HG03108 (cell line): ENCODE measurements around the gene OPN4.
A peak's percentile ranks its signal among the peaks of the same experiment; 100 is the strongest.

Source experiments
- ATAC-seq: cut with Tn5 transposase; IDR thresholded peaks from one replicate; pipeline ENCODE4 v1.9.1; 2021; ENCODE audit warnings: moderate library complexity; ENCODE audit not compliant: unreplicated experiment

OPN4 gene

DNA sequence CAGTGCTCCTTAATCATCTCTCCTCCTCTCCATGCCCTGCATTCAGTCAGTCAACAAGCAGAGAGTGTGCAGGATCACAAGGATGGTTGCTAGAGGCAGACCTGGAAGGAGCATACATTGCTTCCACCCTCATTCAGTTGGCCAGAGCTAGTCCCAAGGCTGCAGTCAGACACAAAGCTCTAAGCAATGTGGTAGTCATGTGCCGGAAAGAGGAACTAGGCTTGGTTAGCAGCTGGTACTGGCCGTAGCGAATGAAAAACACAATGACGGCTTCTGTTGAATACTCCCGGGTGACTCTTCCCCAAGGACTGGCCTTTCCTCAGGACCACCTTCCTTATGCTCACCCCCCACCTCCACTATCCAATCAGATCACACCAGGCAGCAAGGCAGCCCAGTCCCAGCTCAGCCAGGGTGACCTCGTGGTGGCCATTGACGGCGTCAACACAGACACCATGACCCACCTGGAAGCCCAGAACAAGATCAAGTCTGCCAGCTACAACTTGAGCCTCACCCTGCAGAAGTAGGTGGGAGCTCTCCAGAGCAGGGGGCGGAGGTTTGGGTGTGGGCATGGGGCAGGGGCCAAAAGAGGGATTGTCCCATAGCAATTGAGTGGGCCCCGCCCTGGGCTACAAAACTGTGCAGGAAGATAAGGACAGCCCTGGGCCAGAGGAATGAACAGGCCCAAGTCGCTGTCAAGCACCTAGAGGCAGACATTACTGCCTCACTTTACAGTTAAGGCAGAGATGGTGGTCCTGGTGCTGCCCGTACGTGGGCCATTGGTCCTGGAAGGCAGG is 24.8 kb downstream of the OPN4 start:
- no peak for ATAC-seq

DNA sequence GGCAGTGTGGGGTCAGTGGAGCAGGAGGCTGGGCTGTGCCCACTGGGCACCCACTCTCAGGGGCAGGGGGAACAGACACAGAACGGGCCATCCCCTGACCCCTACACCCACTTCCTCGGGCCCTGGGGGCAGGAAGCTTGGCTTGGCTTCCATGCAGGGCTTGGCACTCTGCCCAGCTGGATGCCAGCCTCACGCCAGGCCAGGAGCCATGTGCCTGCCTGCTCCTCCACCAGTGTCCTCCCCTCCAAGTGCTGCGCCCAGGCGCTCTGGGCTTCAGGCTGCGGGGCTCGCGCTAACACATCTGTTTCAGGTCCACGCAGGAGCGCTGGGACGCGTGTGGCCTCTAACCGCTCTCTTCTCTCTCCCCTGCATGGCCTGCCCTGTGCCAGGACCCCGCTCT is 26.7 kb downstream of the OPN4 start:
- ATAC-seq, result no peak

DNA sequence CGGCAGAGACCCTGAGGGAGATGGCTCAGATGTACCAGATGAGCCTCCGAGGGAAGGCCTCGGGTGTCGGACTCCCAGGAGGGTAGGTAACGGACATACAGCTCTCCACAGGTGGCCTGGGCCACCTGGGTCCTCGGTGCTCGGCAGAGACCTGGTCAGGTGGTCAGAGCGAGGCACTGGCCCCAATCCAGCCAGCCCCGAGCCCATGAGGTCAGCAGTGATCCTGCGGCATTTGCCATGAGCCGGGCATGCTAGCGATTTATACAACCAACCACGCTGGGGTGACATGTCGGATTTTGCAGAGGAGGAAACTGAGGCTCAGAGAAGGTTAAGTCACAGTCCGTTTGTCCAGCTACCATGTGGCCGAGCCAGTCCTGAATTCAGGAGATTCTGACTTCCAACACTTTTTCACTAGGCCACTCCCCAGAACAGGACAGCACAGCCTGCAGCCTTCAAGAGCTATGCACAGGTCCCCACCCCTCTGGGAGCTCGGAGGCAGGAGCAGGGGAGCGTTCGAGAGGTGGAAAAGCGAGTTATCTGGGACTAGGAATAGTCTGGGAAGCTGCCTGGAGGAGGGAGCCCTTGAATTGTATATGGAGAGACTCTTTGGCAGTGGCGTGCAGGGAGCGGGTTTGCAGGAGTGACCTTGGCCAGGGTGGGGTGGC is 27.5 kb downstream of the OPN4 start:
- no peak for ATAC-seq

DNA sequence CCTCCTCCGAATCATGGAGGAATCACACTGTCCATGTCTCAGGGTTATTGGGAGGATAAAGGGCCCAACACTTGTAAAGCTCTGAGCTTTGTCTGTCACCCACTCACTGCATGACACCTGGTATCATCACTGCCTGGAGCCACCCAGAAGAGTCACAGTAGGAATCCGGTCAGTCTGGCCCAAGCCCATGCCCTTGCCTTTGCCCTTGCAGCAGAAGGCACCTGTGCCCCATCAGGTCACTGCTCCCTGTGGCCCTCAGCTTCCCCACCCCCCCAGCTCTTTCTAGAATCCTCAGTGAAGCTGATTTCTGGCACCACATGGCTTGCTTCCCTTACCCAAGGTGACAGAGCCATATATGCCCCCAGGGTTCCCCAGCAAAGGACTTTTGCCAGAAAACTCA is 28.3 kb downstream of the OPN4 start:
- no peak for ATAC-seq

DNA sequence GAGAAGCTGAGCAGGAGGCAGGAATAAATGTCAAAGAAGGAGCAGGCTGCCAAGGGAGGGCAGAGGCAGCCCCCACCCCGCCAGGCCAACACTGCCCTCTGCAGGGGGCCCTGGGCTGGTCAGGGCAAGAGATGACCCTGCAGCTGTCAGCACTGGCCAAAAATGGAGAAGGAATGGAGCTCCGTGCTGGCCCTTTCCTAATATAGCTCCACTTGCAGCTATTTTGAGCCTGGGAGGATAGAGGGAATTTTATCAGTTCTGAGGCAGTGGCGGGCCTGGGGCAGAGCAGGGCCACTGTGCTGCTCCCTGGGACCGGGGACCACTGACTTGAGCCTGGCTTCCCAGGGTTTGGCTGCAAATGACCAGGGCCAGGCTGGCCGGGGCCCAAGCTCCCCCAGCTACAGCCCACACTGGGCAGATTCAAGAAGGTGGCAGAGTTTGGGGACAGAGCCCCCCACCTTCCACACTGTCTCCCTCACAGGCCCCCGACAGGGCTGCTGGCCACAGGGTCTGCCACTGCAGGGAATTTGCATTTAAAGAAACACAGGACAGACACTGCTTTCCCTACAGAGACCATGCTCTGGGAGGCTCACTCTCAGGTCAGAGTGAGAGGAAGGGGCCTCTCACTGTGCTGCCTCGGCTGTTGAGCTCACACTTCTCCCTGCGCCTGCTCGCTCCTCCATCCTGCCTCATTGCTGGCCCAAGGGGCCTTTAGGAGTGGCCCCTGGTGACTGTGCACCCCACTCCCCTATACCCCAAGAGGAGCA is 30.2 kb downstream of the OPN4 start:
- ATAC-seq, result no peak

DNA sequence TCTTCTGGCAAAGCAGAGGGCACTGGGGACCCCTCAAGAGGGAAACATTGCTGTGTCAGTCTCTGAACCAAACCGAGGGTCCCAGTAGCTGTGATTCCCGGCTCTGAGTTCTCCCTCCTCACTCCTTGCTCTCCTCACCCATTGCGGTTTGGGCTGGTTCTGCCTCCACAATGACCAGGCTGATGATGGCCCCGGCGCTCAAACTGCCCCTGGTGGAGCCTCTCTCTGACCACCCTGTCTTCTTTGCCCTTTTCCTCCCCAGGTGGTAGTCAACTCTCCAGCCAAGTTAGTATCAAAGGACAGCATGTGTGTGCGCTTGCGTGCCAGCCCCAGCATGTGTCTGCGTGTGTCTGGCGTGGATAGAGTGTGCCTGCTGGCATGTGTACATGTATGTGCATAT is 31.1 kb downstream of the OPN4 start:
- ATAC-seq, result no peak

DNA sequence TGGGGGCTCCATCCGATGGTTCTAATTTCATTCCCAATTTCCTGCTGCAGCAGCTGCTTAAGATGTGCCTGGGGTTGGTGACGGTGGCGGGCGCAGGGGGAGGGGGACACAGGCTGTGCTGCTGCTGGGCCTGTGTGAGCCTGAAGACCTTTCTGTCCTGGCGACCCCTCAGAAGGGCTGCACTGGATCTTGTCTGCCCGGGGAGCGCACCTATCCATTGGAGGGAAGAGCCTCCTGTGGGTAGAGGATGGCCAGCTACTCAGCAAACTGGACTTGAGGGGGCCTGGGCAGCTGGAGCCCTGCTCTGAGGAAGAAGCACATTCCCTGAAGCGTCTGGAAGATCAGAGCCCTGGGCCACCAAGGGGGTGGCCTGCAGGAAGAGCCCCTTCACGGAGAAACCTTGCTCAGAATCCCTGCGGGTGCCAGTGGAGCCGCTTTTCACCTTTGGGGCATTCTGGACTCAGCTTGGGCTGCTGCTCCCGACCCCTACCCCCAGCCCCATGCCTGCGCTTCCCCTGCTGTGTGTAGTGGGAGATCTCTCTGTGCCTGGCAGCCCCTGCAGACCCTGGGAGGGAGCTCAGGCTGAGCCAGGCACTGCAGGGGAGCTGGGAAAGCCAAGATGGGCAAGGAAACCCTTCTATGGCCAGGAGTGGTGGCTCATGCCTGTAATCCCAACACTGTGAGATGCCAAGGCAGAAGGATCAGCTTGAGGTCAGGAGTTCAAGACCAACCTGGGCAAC is 31.7 kb downstream of the OPN4 start:
- ATAC-seq, result no peak

DNA sequence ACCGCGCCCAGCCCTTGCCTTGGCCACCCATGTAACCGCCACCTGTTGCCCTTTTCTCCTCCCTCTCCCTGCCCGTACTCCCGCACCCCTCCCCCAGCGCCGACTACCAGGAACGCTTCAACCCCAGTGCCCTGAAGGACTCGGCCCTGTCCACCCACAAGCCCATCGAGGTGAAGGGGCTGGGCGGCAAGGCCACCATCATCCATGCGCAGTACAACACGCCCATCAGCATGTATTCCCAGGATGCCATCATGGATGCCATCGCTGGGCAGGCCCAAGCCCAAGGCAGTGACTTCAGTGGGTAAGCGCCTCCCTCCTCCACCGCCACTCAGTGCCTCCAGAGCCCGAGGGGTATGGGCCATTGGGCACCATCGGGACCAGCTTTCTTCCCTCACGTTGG is 32.6 kb downstream of the OPN4 start:
- no peak for ATAC-seq

DNA sequence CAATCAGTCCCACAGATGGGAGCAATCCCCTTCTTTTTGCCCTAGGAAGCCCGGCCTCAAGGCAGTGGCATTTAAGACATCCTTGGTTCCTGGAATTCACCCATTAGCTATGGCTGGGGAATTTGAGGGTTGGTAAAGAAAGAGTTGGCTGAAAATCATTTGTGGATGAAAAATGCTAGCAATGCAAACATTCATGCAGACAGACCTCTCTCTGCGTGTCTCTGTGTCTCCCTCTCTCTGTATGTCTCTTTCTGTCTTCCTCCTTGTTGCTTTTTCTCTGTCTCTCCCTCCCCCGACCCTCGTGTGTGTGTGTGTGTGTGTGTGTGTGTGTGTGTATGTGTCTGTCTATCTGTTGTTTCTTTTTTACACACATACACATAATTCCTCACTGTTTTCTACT is 33.4 kb downstream of the OPN4 start:
- no peak for ATAC-seq

DNA sequence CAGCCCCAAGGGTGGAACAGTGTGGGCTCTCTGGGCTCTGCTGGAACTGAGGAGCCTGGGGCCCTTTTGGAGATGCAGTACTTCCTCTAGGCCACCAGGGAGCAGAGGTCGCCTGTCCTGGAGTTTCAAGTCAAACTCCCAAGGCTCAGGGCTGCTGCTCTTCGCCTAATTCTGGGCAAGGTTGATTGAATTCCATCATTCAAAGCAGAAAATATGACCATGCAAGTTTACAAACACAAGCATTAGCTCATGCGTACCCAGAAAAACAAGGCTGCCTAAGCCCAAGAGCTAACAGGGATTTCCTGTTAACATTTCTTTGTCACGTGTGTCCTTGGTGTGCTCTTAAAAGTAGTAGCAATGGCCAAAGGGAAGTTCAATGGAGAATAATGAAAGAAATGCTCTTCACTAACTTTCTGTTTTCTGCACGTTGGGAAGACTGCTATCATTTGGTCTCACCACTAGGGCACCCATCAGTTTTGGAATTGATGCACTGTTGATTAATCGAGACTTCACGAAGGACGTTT is 34.1 kb downstream of the OPN4 start:
- ATAC-seq, result peak; percentile 82

DNA sequence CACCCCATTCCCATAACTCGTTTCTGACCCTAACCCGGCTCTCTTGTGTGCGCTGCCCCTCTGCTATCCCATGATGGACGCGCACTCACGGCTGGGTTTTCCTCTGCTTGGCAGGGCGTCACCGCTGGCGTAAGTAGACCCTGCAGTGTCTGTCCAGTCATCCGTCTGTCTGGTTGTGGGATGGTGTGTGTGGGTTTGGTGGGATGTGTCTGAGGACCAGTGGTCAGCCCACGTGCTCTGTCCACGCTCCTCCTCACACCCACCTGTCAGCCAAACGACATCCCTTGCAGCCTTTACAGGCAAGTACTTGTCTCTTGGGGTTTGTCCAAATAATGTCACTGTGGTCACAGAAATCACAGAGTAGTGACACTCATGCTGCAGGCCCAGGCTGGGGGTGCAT is 34.8 kb downstream of the OPN4 start:
- no peak for ATAC-seq

DNA sequence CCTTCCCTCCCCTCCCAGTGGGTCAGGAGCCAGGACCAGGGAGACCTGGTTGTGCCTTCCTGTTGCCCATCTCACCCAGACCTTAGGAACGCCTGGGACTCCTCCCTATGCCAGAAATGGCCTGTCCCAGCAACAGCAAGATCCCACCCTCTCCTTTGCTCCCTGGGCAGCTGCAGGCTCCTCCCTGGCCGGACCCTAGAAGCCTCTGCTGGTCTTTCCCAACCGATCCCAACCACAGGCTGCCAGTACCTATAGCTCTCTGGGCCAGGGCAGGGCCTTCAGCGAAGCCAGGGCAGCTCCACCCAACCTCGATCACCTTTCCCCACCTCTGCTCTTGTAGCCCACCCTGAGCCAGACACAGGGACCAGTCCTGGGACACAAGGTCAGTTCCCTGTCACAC is 35.9 kb downstream of the OPN4 start:
- ATAC-seq, result no peak

DNA sequence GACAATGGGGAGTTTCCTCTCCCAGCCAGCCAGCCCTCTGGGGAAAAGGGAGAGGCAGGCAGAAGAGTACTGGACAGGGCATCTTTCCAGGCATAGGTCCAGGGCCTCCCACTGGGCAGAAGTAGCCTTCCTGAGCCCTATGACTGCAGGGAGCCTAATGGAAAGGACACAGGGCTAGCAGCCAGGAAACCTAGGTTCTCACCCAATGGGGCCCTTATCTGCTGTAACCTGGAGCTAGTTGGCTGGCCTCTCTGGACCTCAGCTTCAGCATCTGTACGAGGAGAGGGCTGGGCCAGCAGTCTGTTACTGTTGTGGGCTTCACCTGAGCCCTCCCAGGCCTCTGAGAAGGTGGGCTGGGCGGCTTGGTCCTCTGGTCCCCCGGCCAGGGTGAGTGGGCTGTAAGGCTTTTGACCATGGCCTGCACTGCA is 36.3 kb downstream of the OPN4 start:
- no peak for ATAC-seq

DNA sequence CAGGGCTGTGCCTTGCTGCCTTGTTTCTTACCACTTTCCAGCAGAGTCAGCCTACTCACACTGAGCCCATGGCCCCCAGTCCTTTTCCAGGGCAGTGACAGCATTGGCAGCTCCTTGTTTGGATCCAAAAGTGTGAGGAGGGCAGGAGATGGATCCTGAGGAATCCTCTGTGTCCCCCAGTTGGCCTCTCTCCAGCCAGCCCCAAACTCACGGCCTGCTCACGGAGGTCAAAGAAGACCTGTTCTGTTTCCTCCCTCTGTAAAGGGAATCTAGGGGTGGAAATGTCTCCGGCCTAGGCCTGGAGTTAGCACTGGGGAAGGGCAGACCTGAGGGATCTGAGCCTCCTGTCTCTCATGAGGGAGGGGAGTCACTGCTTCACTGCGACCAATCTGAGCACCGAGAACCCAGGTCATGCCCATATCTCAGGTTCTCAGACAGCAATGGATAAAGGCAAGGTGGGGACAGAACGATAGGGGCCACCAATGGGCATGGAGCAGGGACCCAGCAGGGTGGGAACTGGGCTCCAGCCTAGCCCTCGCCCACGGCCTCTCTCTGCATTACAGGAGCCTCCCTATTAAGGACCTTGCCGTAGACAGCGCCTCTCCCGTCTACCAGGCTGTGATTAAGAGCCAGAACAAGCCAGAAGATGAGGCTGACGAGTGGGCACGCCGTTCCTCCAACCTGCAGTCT is 37.1 kb downstream of the OPN4 start:
- ATAC-seq, result no peak

DNA sequence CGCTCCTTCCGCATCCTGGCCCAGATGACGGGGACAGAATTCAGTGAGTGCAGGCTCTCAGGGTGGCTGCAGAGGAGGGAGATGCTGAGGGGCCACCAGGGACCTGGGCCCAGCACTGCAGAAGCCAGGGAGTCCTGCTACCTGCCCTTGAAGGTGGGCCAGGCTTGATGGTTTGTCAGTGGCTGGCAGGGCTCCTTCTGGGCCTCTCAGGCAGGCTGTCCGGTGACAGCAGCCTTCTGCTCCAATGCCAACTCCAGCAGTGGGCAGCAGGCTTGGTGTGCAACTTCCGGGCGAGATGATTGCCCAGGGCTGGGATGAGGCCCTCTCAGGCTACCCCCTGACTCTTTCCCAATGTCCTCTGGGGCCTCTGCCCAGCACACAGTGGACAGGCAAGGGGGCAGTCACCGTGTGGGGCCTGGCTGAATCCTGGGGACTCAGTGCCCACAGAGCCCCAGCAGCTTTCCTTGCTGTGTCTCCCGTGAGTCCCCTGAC is 37.7 kb downstream of the OPN4 start:
- ATAC-seq, result no peak

DNA sequence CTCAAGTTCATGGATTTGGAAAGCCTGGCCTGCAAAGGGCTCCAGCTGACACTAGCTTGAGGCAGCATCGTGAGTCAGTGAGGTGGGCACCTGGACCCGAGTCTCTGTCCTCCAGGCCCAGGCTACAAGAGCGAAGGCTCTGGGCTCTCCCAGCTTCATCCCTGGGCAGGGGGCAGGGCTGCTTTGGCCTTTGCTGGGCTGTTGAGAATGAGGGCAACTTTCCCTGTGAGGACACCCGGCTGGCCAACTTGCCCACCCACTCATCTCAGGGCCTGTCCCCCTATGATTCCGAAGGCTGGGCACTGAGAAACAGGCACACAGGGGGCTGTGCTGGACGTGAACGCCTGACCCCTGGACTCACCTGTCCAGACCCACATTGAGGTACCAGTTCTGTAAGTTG is 38.3 kb downstream of the OPN4 start:
- ATAC-seq, result no peak

DNA sequence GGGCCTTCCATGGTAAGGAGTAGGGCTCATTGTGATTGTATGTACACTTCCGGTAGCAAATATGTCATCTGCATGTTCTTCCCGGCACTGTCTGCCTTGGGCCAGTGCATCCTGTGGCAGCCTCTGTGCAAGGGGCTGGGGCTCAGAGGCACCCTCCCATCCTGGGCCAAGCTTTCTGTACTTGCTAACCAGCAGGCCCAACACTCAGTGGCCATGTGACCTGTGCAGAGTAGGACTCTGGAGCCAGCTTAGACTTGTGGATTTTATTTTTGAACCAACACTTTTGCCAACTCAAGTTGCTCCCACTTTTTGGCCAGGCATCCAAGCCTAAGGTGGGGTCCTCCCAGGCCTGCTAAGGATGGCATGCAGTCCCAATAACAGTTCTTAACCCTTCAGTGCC is 38.9 kb downstream of the OPN4 start:
- ATAC-seq, result no peak

DNA sequence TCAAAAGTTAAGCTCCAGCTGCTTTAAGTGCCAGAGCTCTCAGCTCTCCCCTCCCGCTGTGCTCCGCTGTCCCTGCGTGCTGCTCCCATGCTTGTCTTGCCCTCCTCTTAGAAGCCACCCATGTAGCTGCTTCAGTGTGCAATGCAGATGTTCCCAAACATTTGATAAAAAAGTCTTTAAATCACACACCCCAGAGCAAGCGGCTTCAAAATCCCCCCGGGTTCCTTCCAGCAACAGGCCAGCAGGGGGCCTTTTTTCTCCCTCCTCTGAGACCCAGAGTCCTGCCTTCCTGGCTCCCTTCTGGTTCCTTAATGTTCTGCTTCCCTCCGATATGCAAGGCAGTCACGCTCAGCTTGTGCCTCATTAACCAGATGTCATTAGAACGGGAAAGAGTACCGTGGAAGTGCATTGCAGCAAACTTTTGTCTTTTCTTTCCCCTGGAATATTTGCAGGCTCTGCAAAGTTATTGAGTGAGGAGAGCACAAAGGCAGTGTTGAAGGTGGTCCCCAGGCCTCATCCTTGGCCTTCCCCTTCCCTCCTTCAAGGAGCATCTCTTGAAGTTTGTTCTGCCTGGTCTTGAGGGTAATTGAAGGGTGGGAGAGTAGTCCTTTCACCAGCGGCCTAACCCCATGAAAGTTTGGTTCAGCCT is 39.5 kb downstream of the OPN4 start:
- no peak for ATAC-seq

DNA sequence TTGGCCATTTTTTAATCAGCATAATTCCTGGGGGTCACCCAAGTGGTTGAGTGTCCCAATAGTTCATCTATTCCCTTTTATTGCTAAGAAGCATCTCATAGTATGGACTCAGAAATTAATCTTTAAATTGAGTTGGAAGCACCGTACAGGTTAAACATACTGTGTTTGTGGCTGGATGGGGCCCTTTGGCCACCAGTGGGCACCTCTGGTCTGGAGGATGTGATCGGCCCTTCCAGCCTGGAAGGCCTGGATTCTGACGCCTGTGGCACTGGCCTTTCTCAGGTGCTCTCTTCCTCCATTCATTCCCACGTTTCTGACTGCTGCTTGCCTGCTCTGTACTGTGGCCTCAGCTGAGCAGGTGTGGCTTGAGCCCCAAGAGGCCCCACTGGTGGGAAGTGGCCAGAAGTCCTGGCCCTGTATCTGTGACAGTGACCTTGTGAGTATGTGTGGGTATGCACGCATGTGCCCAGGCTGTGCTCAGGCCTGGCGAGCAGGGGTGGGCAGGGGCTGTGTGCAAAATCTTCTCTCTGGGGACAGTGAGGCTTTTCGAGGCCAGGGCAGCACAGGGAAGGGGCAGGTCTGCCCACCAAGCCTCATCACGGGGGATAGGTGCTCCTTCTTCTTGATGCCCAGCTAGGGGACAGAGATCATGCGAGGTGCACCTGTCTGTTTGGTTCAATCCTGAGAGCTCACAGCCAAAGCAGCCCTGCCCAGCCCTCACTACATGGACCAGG is 44.0 kb downstream of the OPN4 start:
- no peak for ATAC-seq
